ENCODE data around the gene SIRPB1.
"Not testable (repeated sequence)": the region's sequence is repeated elsewhere in the genome, so short reads cannot be mapped to it uniquely, and the experiment has no call there.

The SIRPB1 gene

GRCh38 chr20:1619861-1620444 is at the start of gene SIRPB1:
Gene SIRPB1 (minus strand): TSS chr20:1620009. CDS start chr20:1619944, 65 bp downstream.
- DNase-seq: peak; percentile 64

GRCh38 chr20:1669304-1669703 is 49.5 kb upstream of the SIRPB1 start:
- DNase-seq: no peak

GRCh38 chr20:1667502-1668085 is 47.8 kb upstream of the SIRPB1 start:
- DNase-seq: no peak

GRCh38 chr20:1666802-1667201 is 47.0 kb upstream of the SIRPB1 start:
- DNase-seq: no peak

- no peak for DNase-seq
Observed at GRCh38 chr20:1665345-1665744, 45.5 kb upstream of the SIRPB1 start.

- DNase-seq: peak; percentile 67
Observed at GRCh38 chr20:1664911-1665310, 45.1 kb upstream of the SIRPB1 start.

GRCh38 chr20:1663917-1664316 is 44.1 kb upstream of the SIRPB1 start:
- DNase-seq: no peak

GRCh38 chr20:1661542-1662299 is 41.9 kb upstream of the SIRPB1 start:
- DNase-seq: peak; percentile 48

GRCh38 chr20:1660246-1660645 is 40.4 kb upstream of the SIRPB1 start:
- DNase-seq: peak; percentile 58

- peak; percentile 46 for DNase-seq
Observed at GRCh38 chr20:1657556-1658334, 37.9 kb upstream of the SIRPB1 start, which contains the start of gene SIRPG. Gene SIRPG (minus strand): TSS chr20:1657779. CDS start chr20:1657714, 65 bp downstream.

- DNase-seq: no peak
Observed at GRCh38 chr20:1656844-1657243, 37.0 kb upstream of the SIRPB1 start.

- DNase-seq: no peak
Observed at GRCh38 chr20:1654996-1655395, 35.2 kb upstream of the SIRPB1 start.

GRCh38 chr20:1652960-1653359 is 33.2 kb upstream of the SIRPB1 start:
- peak; percentile 41 for DNase-seq

GRCh38 chr20:1652104-1652503 is 32.3 kb upstream of the SIRPB1 start:
- DNase-seq: no peak

GRCh38 chr20:1651268-1652058 is 31.7 kb upstream of the SIRPB1 start:
- DNase-seq: no peak

- DNase-seq: no peak
Observed at GRCh38 chr20:1648101-1648500, 28.3 kb upstream of the SIRPB1 start.

GRCh38 chr20:1646975-1647431 is 27.2 kb upstream of the SIRPB1 start:
- no peak for DNase-seq

- no peak for DNase-seq
Observed at GRCh38 chr20:1644101-1644962, 24.5 kb upstream of the SIRPB1 start.

GRCh38 chr20:1638643-1639042 is 18.8 kb upstream of the SIRPB1 start:
- not testable (repeated sequence) for DNase-seq

- DNase-seq: no peak
Observed at GRCh38 chr20:1637755-1638154, 17.9 kb upstream of the SIRPB1 start.

- DNase-seq: no peak
Observed at GRCh38 chr20:1637226-1637625, 17.4 kb upstream of the SIRPB1 start.
